RKO (cell line): ENCODE data around the gene SLC25A2.
"Not testable (repeated sequence)": the region's sequence is repeated elsewhere in the genome, so short reads cannot be mapped to it uniquely, and the experiment has no call there.

Experiments used
- DNase-seq: peaks from one replicate; pipeline ENCODE4 v3.0.0-alpha.2; 2016; ENCODE audit warnings: low spot score

The SLC25A2 gene

GRCh38 chr5:141303756-141304155, at the start of gene SLC25A2:
Gene SLC25A2 (minus strand): TSS chr5:141304049. CDS start chr5:141303865, 184 bp downstream.
- no peak for DNase-seq

- no peak for DNase-seq
Measured at GRCh38 chr5:141351591-141351990, 47.7 kb upstream of the SLC25A2 start.

GRCh38 chr5:141349917-141350619, 46.2 kb upstream of the SLC25A2 start, which contains the start of gene PCDHGB1:
Gene PCDHGB1 (plus strand): TSS chr5:141350099. CDS start chr5:141350261, 162 bp downstream.
- DNase-seq, result peak; percentile 84

- not testable (repeated sequence) for DNase-seq
Measured at GRCh38 chr5:141346017-141346416, 42.2 kb upstream of the SLC25A2 start.

GRCh38 chr5:141345327-141345726, 41.5 kb upstream of the SLC25A2 start:
- DNase-seq, result no peak

GRCh38 chr5:141343953-141344463, 40.2 kb upstream of the SLC25A2 start:
- DNase-seq, result no peak

GRCh38 chr5:141343242-141343952, 39.5 kb upstream of the SLC25A2 start, which contains the start of gene PCDHGA3:
Gene PCDHGA3 (plus strand): TSS chr5:141343829. CDS start chr5:141344034, 205 bp downstream.
- no peak for DNase-seq

- DNase-seq, result no peak
Measured at GRCh38 chr5:141342773-141343172, 38.9 kb upstream of the SLC25A2 start.

- DNase-seq, result not testable (repeated sequence)
Measured at GRCh38 chr5:141340781-141341354, 37.0 kb upstream of the SLC25A2 start.

GRCh38 chr5:141338538-141339306, 34.9 kb upstream of the SLC25A2 start, which contains the start of gene PCDHGA2:
Gene PCDHGA2 (plus strand): TSS chr5:141338760.
- no peak for DNase-seq

GRCh38 chr5:141332571-141332970, 28.7 kb upstream of the SLC25A2 start:
- not testable (repeated sequence) for DNase-seq

- peak; percentile 71 for DNase-seq
Measured at GRCh38 chr5:141330299-141331080, 26.6 kb upstream of the SLC25A2 start, which contains the start of gene PCDHGA1. Gene PCDHGA1 (plus strand): TSS chr5:141330514.

- no peak for DNase-seq
Measured at GRCh38 chr5:141328231-141328630, 24.4 kb upstream of the SLC25A2 start.

GRCh38 chr5:141326088-141326854, 22.4 kb upstream of the SLC25A2 start:
- peak; percentile 90 for DNase-seq

- DNase-seq, result no peak
Measured at GRCh38 chr5:141322261-141322660, 18.4 kb upstream of the SLC25A2 start.

GRCh38 chr5:141320225-141321169, 16.6 kb upstream of the SLC25A2 start, which contains the start of gene TAF7:
Gene TAF7 (minus strand): TSS chr5:141320784. CDS start chr5:141320044, 740 bp downstream.
- peak; percentile 91 for DNase-seq

GRCh38 chr5:141319699-141320098, 15.8 kb upstream of the SLC25A2 start:
- peak; percentile 43 for DNase-seq

GRCh38 chr5:141319202-141319601, 15.4 kb upstream of the SLC25A2 start:
- peak; percentile 60 for DNase-seq

- not testable (repeated sequence) for DNase-seq
Measured at GRCh38 chr5:141316963-141317362, 13.1 kb upstream of the SLC25A2 start.
